ENCODE measurements around the gene C1orf52. TPM values are rescaled to one million over a fixed set of nuclear protein-coding genes. Genes with fewer than 3 reads are reported as not detected.

C1orf52 gene
- 13.2 and 26.3 TPM in 2 replicates for total RNA-seq

DNA sequence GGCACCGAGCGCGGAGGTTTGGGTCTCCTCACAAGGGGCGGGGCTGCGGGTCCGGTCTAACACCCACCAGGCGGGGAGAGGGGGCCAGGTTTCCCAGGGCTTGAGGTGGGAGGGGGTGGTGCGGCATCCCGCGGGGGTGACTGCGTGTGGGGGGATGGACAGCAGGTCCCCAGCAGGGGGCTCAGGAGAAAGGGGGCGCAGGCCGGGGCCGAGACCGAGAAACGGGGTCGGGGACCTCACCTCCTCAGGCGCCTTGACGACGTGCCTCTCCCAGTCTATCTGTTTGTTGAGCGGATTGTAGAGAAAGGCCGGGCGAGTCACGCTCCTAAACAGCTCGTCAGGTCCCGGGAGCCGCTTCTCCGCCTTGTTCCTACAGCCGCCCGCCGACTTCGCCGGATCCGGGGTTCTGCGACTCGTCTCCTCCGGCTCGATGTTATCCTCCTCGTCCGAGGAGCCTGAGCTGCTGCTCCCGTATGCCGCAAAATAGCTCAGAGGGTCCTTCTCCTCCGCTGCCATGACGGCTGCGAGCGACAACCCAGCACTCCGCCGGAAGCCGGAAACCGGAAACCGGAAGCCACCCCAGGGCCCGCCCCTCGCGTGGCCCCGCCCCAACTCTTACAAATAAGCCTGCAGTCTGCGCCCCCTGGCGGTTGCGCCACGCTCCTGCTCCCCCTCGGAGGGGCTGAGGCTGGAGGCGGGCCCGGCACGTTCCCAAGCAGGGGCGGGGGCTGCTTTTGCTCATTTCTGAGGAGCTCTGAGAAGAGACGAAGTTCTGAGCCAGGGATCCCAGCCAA is at the start of gene C1orf52:
C1orf52 (minus strand) TSS at position 545 of the 794 bp plus-strand sequence; CDS start at position 516, 29 bp downstream.
- DNase-seq (ENCODE audit: extremely low read depth, low read depth, low spot score) = no peak

DNA sequence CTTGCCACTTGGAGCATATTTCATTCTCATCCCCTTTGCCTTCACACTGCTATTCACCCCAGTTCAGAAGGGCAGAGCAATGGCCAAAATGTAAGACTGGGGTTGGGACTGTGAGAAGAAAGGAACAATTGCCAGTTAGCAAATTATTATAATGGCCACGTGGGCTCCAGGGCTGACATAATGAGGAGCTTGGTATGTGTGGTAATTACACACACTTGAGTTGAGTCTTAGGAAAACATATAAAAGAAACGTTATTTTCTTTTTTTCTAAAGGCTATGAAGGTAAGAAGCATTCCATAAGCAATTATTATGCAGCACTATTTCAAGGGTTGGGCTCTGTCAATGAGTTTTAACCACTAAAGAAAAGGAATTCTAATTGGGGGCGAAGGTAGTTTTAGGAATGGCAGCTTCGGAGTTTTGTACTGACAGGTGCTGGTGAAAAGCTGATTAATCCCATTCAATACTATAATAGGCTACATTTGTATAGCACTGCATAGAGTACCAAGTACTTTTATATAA is 49.4 kb upstream of the C1orf52 start:
- DNase-seq (ENCODE audit: extremely low read depth, low read depth, low spot score) = no peak

DNA sequence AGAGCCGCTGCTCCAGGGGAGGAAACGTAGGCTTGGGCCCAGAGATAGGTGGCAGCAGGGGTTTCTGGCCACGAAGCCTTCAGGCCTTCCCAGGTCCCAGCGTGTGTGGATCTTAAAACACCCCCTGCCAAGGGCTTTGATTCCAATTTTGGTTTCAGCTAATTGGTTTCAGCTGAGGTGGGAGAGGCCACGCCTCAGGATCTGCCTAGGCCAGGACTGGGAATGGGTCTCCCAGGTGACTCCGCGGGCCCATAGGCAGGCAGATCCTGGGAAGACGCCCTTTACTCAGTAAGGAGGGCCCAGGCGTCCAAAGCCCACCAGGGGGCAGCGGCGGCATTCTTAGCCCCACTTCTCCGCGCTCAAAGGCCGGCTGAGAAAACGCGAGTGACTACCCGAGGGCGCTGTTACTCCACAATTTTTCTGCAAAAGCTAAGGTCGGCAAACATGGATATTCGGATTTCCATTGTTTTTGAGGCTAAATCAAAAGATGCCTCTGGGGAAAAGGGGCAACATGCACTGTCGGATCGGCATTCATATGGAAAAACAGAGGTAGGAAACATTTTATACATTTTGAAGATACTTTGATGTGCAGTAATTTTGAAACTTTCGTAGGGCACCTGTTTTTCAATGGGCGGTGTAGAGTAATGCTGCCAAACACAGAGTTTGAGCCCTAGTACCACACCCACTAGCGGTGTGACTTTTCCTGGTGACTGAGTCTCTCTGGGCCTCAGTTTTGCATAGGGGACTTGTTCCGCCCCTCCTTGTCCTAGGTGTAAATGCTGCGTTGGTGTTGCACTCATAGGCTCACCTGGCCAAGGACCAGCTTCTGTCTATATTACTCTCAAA is 48.7 kb upstream of the C1orf52 start:
- DNase-seq (ENCODE audit: extremely low read depth, low read depth, low spot score) = no peak

DNA sequence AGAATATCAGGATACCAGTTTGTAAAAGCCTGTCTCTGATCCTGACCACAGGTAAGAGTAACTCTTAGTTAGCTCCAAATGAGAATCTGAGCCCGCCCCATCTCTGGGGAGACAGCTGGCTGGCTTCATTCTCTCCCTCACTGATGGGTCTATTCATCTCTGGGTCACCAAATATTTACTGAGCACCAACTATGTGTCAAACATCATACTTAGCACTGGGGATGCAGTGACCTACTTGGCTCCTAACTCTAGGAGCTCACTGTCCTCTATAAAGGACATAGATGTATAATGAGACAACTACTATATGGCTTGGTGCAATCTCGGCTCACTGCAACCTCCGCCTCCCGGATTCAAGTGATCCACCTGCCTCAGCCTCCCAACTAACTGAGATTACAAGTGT is 46.8 kb upstream of the C1orf52 start:
- no peak for DNase-seq (ENCODE audit: extremely low read depth, low read depth, low spot score)

DNA sequence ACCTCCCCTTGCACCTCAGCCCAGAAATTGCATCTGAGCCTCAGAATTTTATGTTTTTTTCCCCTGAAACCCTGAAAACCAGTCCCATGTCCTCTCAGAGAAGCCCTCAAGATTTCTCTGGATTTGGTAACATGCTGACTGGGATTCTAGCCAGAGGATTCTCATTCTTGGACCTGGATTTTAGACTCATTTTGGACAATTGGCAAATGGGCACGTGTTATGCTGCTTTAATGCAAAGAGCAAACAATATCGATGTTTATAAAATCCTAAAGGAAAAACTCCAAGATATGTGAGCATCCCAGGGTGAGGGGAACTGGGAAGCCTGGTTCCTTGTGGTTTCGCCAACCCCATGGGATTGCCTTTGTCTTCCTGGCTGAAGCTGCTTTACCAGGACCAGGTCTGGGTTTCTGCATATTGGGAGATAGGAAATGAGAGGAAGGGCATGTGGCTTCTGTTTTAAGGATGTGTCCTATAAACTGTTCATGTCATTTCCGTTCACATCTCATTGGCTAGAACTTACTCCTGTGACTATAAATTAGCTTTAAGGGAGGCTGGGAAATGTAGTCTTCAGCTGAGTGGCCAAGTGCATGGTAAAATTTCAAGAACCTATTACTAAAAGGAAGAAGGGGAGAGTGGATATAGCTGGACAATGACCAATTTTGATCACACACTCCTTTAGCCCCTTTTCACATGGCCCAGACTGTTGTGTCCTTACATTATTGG is 44.1 kb upstream of the C1orf52 start:
- no peak for DNase-seq (ENCODE audit: extremely low read depth, low read depth, low spot score)

DNA sequence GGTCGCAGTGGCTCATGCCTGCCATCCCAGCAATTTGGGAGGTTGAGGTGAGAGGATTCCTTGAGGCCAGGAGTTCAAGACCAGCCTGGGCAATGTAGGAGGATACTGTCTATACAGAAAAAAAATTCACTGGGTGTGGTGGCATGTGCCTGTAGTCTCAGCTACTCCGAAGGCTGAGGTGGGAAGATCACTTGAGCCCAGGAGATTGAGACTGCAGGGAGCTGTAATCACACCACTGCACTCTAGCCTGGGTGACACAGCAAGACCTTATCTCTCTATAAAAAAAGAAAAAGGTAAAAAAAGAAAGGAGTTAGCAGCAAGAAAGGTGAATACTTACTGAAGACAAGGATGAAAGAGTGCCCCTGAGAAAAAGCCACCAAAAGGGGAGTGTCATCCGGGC is 40.7 kb upstream of the C1orf52 start:
- no peak for DNase-seq (ENCODE audit: extremely low read depth, low read depth, low spot score)

DNA sequence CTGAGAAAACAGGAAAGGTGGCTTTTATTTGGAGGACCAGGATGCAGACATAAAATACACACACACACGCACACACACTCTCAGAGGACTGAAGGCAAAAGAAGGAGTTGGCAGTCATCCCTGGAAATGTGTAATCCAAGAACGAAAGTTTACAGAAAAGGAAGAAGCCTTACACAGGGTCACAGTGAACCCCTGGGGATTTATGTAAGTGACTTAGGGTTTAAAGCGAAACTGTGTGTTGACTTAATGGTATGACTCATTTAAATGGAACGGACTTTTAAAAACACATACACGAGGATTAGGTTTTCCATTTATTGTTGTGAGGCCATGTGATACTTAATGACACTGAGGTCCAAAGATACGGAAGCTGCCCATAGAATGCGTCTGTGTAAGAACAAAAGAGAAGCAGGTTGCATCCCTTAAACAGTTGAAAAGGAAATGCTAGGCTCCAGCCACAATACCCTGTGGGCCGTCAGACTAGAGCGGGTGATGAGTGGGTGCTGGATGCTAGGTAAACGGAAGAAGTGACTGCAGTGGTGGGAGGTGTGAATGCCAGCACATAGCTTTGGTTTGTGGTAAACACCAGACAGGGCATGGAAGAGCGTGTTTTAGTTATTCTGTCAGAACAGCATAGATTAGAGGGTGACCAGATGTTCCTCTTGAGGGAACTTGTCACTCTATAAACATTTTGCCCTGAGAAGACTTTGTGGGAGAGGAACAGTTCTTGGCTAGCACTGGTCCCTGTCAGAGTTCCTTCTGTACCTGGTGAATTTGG is 38.6 kb upstream of the C1orf52 start:
- peak; percentile 100 for DNase-seq (ENCODE audit: extremely low read depth, low read depth, low spot score)

DNA sequence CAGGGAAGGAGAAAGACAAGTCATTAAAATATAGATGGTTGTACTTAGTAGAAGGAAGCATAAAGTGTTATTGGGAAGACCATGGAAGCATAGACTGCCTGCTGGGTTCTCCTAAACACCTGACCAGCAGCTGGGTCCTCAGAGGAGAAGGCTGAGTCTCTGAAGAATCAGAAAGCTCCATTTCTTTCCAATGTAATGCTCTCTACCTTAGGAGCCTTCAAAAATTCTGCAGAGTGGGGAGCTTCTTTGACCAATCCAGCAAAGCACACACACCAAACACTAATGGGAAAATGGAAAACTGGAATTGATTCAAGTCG is 38.0 kb upstream of the C1orf52 start:
- DNase-seq (ENCODE audit: extremely low read depth, low read depth, low spot score) = no peak

DNA sequence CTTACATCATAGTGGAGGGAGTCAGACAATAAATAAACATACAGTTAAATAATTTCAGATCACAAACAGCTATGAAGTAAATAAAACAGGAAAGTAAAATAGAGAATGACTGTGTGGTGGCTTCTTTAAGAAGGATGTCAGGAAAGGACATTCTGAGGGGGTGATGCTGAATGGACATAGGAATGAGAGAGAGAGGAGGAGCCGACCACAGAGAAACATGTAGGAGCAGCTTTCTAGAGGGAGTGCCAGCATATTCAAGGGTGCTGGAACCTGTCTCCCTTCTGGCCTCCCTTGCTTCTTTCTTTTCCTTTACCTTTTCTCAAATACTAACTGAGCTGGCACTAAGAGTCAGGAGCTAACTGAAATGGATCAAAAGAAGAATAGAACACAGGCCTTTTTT is 37.5 kb upstream of the C1orf52 start:
- no peak for DNase-seq (ENCODE audit: extremely low read depth, low read depth, low spot score)

DNA sequence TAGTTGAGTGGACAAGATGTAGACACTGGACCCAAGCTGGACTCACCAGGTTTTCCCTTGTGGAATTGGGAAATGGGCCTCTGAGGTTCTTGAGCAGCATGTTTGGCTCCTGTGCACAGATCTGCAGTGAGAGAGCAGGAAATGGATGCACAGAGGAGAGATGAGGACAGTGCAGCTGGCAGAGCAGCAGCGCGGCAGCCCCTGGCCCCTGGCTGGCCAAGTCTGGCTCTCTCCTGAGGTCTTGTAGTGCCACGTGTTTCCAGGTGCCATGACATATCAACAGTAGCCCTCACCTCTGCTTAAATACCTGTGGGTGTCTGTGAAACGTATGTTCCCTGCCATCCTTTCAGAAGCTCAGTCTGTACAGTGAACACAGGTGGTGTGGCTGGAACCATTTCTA is 36.2 kb upstream of the C1orf52 start:
- no peak for DNase-seq (ENCODE audit: extremely low read depth, low read depth, low spot score)

DNA sequence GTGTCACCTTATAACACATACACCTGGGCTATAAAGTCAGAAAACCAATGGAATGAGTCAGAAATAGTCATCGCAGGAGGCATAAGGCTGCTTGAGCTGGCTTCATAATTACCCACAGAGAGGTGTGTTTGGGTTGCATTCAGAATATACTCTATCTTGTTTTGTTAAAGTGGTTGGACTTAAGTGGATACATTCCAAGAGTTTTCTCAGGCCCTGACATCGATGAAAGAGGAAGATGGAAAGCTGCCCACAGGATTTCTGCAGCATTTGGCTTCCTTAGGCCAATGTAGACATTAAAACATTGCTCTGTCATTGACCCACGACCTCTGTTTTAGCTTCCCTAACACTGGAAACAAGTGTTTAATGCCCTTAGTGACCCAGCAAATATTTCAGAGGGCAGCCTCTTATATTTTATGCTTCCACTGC is 35.6 kb upstream of the C1orf52 start:
- no peak for DNase-seq (ENCODE audit: extremely low read depth, low read depth, low spot score)

DNA sequence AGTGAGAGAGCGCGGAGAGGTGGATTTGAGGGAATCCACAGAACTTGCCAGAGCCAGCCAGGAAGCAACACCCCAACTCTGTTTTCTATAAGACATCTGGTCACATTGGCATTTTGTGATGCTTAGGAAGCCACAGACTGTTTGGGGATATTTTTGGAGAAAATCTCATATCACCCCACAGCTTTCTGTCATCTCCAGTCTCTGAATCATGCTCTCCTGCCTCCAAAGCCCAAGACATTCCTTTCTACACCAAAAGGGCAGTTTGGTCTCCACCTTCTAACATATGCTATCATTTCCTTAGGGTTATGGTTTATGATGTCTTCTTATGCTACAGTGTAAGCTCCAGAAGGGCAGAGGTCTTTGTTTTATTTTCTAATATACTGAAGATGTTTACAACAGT is 31.4 kb upstream of the C1orf52 start:
- no peak for DNase-seq (ENCODE audit: extremely low read depth, low read depth, low spot score)

DNA sequence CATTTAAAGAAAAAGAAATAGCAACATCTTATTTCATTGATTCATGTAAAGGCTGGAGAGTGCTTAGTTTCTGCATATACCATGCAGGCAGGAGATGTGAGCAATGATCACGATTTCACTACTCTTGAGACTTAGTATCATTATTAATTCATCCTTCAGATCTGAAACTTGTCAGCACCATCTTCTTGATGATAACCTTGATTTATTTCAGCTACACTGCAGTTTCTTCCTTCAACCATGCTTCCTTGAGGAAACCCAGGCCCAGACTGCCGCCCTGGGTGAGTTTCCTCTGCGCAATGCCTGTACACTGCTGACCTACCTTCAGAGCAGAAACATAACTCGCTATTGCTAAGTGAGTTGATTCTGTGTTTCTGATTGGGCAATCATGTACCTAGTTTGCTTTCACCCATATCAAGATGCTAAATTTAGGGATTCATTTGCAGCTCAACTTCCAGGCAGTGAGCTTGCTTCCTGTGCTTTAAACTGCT is 30.4 kb upstream of the C1orf52 start:
- DNase-seq (ENCODE audit: extremely low read depth, low read depth, low spot score) = no peak

DNA sequence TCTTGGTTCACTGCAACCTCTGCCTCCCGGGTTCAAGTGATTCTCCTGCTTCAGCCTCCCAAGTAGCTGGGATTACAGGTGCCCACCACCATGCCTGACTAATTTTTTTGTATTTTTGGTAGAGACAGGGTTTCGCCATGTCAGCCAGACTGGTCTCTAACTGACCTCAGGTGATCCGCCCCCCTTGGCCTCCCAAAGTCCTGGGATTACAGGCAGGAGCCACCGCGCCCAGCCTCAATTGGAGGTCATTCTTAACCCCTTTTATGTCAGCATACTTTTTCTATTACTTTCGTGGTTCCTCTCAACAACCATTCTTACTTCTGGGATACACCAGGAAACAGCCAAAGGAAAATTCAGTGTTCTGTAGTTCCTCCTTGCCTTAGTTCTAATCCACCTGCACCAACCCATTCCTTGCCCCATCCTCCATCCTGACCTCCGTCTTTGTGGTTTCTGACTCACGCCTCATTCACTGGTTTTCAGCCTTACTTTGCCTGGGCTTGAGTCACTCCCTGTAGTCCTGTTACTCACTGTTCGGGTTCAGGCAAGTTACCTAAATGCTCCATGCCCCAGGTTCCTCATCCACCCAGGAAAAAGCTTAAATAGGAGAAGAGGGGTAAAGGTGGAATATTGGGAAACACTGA is 29.9 kb upstream of the C1orf52 start:
- no peak for DNase-seq (ENCODE audit: extremely low read depth, low read depth, low spot score)

DNA sequence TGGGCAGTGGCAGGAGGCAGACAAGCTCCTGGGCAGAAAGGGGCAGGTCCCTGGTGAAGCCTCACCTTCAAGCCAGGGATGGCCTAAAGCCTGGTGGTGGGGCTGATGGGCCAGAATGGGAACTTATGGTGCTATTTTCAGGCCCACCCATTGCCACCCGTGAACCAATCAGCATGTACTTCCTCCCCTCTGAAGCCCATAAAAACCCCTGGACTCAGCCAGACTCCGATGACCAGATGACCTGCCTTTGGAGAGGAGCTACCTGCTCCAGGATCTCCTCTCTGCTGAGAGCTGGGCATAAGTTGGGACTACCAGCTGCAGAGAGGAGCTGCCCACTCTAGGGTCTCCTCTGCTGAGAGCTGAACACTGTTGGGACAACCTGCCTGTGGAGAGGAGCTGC is 24.7 kb upstream of the C1orf52 start:
- DNase-seq (ENCODE audit: extremely low read depth, low read depth, low spot score) = no peak

DNA sequence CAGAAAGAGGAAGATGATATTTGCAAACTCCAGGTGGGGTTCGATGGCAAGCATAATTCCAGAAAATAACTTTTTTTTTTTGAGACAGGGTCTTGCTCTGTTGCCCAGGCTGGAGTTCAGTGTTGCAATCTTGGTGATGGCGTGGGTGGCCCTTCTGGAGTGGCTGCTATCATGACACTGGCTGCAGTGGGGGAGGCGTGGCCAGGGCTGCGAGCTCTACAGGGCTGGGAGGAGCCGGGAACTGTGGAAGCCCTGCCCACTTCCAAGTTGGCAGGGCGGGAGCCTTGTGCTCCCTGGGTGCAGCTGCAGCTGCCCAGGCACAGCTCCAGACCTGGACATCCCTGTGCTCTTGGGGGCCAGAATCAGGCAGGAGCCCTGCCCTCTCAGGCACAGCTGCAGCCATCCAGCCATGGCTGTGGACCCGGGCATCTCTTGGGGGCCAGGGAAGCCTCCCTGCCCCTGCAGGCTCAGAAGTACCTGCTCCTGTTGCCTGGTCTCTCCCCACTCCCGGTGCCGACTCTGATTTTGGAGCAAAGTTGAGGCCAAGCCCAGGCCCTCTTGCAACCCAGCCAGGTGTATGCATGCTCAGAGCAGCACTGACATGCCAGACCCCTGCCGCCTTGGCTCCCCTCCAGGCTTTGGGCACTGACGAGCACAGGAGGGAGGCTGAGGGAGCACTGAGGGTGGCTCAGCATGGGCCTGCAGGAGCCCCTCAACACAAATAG is 24.2 kb upstream of the C1orf52 start:
- DNase-seq (ENCODE audit: extremely low read depth, low read depth, low spot score) = no peak

DNA sequence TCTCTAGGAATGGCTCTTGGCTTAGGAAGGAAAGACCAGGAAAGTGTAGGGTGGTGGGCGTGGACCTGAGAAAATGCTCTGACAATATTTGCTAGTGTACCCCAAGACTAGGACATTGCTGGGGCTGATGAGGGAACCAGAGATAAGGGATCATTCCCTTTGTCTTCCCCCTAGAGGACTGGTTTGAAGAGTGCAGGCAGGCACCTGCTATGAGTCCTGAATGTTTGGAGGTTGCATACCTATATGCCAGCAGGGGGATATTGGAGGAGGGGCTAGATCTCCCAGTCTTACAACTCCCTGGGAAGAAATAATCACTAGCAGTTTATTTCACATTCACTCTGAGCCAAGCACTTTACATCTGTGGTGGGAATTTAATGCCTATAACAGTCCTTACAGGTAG is 23.0 kb upstream of the C1orf52 start:
- DNase-seq (ENCODE audit: extremely low read depth, low read depth, low spot score) = no peak

DNA sequence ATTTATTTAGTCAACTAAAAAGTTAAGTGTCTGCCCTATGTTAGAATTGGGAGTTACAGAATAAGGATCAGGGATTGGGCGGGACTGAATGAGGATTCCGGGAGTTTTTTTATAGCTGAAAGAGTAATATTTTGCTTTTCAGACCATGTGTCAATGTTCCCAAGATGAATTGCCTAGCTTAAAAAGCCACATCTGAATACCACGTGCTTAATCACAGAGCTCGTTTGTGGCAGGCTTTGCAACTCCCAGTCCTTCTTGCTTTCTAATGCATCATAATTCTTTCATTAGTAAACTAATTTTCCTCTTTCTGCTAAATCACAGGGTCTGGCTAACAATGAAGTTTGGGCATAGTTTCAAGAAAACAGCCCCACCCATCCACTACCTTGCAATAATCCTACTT is 21.2 kb upstream of the C1orf52 start:
- DNase-seq (ENCODE audit: extremely low read depth, low read depth, low spot score) = no peak

DNA sequence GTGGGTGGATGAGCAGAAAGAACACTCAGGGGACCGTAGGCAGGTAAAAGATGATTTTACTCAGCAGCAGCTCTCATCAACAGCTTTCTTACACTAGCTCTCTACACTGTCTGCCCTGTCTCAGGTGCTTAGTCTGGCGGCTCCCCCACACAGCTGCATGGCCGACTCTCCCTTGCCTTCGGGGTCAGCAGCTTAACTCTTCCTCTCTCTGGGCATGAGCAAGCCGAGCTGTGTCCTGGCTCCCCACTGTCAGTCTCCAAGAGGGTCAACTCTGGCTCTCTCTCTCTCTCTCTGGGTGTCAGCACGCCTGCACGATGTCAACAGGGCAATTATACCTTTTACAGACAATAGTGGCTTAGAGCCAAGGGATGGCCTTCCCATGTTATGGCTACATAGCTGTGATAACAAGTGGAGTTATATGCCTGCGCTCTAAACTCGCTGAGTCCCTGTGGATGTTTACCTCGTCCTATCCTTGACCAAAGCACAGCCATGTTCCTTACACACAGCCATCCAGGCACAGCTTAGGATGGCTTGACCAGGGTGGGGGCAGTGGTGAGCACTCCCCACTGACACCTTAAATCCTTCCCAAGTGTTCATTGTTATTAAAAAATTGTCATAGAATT is 20.1 kb upstream of the C1orf52 start:
- no peak for DNase-seq (ENCODE audit: extremely low read depth, low read depth, low spot score)

All from glomerular endothelial cell (primary cell).